GM21723 (cell line): ENCODE measurements around the gene NOTCH1.

Source experiments
- ATAC-seq: cut with Tn5 transposase; IDR thresholded peaks from one replicate; pipeline ENCODE4 v1.9.1; 2021; ENCODE audit warnings: mild to moderate bottlenecking, moderate library complexity; ENCODE audit not compliant: unreplicated experiment

NOTCH1 gene

DNA sequence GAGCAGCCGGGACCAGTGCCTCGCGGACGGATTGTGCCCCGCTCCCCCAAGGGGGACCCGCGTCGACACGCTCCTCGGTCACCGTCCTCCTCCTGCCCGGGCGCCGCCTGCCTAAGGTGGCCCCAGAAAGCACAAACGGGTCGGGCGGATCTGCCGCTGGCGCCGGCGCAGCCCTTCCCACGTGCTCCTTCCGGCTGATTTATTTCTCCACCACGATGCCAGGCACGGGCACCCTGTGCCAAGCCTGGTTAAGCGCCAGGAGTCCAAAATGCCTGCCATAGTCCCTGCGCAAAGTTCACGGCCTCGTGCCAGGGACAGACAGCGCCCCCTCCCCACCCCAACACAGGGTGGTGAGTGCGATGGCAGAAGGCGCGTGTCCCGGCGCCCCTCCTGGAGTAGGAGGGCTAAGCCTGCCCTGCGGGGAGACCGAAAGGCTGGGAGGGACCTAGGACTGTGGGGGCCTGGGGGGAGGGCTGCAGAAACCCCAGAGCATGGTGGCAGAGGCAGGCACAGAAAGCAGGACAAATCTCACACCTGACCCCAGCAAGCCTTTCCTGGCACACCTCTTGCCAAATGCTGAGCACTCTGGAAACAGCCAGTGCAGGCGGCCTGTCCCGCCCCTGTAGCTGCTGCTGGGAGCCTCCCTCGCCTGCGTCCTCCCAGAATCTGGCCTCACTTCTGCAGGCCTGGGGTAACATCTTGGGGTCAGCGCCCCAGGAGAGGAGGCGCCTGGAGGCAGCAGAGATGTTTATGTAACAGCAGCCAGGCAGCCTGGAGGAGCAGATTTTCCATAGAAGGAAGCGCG, 1.1 kb upstream of the NOTCH1 start:
- peak; percentile 11 for ATAC-seq

GRCh38 chr9:136545692-136545964, 220 bp downstream of the NOTCH1 start:
- ATAC-seq, result no peak

DNA sequence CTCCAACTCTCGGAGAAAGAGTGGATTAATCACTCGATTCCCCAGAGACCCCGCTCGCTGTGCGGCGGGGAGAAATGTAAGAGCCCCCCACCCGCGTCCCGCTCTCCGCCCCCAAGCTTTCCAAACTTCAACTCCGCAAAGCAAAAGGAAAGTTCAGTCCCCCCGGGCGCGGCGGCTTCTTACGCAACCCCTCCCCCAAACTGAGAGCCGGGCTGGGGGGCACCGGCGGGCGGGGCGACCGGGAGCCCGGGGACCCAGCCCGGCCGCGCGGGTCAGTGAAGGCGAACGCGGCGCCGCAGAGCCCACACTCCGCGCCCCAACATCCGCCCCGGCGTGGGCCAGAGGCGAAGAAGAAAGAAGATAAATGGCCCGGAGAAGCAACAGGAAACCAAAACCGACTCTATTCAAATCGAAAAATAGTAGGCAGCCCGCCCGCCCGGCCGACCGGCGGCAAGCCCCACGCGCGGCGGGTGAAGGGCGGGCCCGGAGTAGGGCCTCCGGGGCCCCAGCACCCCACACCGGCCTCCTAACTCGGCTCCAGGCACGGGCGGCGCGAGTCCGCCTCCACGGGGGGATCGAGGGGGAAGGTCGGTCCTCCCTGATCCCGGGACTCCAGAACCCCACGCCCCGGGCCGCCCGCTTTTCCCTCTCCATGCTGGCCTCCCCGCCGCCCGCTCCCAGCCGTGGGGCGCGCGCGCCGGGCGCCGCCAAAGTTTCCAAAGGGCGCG, 720 bp downstream of the NOTCH1 start:
- ATAC-seq, result peak; percentile 11

DNA sequence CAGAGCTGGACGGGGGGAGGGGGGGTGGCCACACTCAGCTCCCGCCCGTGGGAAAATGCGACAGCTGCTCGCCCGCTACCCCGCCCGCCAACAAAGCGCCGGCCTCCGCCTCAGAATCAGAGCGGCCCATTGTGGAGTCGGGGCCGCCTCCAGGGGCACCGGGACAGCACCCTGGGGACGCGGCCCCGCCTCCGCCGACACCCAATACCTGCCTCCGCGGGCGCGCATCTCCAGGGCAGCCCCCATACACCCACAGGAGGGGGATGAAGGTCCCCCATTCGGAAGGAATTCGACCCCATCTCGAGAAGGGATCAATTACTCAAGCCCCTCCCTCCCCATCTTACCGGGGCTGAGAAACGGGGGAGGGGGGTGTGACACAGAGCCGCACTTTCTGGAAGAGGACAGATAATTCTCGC, 1.3 kb downstream of the NOTCH1 start:
- ATAC-seq, result no peak

GRCh38 chr9:136543830-136544547, 1.9 kb downstream of the NOTCH1 start:
- ATAC-seq, result no peak

- no peak for ATAC-seq
Measured at GRCh38 chr9:136543280-136543679, 2.6 kb downstream of the NOTCH1 start.

GRCh38 chr9:136542241-136543040, 3.4 kb downstream of the NOTCH1 start:
- no peak for ATAC-seq

DNA sequence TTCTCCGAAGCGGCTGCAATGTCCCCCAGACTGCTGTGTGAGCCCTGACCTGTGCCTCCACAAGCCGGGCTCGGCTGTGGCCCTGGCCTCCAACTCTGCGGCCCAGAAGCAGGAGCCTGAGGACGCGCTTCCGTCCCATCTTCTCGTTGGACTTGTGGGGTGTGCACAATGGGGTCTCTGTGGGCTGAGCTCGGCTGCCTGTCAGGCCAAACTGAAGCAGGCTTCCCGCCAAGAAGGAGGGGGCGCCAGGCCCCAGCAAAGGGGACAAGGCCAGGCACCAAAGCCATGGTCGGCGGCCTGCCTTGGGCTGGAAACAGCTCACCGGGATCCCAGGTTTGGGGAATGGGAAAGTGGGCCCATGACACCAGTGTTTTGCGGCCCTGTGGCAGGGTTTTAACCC, 4.1 kb downstream of the NOTCH1 start:
- ATAC-seq, result no peak

GRCh38 chr9:136541179-136541578, 4.7 kb downstream of the NOTCH1 start:
- ATAC-seq, result no peak

- peak; percentile 58 for ATAC-seq
Measured at GRCh38 chr9:136539427-136540421, 6.1 kb downstream of the NOTCH1 start.

DNA sequence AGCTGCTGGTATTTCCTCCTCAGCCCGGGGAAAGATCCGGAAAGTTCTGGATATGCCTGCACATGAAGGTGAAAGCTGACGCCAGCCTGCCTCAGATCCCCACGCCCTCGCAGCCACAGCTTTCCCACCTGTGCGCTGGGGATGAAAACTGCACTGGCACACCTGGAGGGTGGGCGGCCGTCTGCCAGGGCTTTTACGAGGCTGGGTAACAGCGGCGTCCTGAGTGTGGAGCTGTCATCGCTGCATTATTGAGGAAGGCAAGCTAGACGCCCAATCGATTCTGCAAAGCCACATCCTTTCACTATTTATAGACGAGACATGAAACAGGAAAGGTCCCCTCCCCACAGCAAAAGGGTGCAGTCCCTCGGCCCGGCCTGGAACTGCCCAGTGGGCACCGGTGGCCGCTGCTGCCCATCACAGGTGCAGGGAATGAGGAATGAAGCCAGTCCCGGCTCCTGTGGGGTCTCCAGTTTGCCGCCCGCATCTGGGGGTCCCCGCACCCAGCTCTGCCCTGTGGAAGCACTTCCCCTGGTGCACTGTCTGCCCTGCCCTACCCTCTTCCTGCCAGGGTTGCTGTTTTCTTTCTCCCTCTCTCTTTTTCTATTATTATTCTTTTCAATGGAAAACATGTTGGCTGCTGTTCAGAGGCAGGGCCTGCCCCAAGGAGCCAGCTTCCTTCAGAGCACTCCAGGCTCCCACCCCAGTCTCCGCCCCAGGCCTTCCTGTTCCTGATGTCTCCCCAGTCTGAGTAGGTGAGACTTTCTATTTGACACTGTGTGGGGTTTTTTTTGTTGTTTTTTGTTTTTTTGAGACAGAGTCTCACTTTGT, 7.0 kb downstream of the NOTCH1 start:
- ATAC-seq, result no peak

DNA sequence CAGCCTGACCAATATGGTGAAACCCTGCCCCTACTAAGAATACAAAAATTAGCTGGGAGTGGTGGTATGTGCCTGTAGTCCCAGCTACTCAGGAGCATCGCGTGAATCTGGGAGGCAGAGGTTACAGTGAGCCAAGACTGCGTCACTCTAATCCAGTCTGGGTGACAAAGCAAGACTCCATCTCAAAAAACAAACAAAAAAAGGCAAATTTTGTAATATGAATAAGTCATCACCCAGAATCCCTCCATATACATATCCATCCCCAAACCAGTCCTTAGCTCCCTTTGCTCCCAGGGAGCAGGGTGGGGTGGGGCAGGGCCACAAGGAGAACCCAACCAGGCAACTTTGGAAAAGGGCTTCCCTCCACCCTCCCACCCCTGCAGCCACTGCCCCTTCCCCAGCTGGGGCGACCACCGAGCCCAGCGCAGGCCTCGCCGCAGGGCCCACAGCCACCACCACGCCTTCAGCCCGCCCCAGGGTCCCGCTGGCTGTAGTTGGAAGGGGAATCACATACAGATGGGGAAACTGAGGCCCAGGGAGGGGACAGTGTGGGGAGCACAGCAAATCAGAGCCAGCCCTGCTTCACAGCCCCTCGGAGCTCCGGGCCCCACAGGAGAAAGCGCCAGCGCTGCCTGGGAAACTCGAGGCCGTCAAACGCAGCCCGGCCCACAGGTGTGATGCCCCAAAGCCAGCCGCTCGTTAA, 7.8 kb downstream of the NOTCH1 start:
- no peak for ATAC-seq

DNA sequence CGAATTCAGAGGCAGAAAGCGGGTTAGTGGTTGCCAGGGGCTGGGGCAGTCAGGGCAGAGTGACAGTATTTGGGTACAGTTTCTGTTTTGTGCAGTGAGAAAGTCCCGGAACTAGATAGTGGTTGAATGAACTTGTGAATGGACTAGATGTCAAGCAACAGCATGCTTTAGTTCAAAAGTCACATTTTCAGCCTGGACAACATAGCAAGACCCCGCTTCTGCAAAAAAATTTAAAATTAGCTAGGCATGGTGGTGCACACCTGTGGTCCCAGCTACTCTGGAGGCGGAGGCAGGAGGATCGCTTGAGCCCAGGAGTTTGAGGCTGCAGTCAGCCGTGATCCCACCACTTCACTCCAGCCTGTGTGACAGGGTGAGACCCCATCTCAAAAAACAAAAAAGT, 8.4 kb downstream of the NOTCH1 start:
- no peak for ATAC-seq

- ATAC-seq, result no peak
Measured at GRCh38 chr9:136536721-136537241, 9.1 kb downstream of the NOTCH1 start.

GRCh38 chr9:136536051-136536720, 9.7 kb downstream of the NOTCH1 start:
- ATAC-seq, result no peak

DNA sequence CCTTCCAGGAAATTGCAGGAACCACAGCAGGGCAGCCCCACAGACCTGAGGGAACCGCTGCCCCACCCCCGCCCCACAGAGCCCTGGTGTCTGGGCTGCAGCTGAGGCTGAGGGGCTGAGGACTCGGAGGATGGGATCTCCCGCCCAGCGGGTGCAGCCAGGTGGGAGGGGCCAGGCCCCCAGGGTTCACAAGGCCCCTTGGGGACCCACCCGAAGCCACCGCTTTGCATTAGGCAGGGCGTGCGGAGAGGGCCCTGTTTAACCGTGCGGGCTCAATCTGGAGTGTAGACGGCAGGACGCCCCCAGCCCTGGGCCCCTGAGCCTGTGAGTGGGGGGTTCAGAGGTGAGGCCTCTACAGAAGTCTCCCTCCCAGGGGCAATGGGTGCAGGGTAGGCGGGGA, 10.8 kb downstream of the NOTCH1 start:
- no peak for ATAC-seq

GRCh38 chr9:136534366-136534765, 11.5 kb downstream of the NOTCH1 start:
- ATAC-seq, result no peak

- no peak for ATAC-seq
Measured at GRCh38 chr9:136533775-136534157, 12.1 kb downstream of the NOTCH1 start.
